Liver (tissue), 3 donors: ENCODE results near the gene MRPS9.

Experiments used
- GABPA ChIP-seq, 2 donors: IDR thresholded peaks in 1 of 2; conservative IDR thresholded peaks in 1 of 2; 2 replicates each; pipeline ENCODE4 v1.6.1; 2016; ENCODE audit warnings: antibody characterized with exemption in 2 of 2, mild to moderate bottlenecking in 1 of 2, moderate library complexity in 1 of 2
- HNF4A ChIP-seq, 2 donors: conservative IDR thresholded peaks; 2 replicates each; pipeline ENCODE4 v1.6.1; 2016; ENCODE audit warnings: antibody characterized with exemption in 2 of 2, mild to moderate bottlenecking in 2 of 2
- JUND ChIP-seq, 2 donors: IDR thresholded peaks; 2 replicates each; pipeline ENCODE4 v1.6.1; 2016; ENCODE audit warnings: antibody characterized with exemption in 2 of 2
- NR2F2 ChIP-seq: IDR thresholded peaks from 2 replicates; pipeline ENCODE4 v1.6.1; 2016; ENCODE audit warnings: antibody characterized with exemption
- RAD21 ChIP-seq, 2 donors: IDR thresholded peaks; 2 replicates each; pipeline ENCODE4 v1.6.1; 2016; ENCODE audit warnings: antibody characterized with exemption in 2 of 2, mild to moderate bottlenecking in 2 of 2
- RXRA ChIP-seq, 2 donors: IDR thresholded peaks; 2 replicates each; pipeline ENCODE4 v1.6.1; 2017 to 2018; ENCODE audit warnings: antibody characterized with exemption in 2 of 2, mild to moderate bottlenecking in 1 of 2
- SP1 ChIP-seq: IDR thresholded peaks from 2 replicates; pipeline ENCODE4 v1.6.1; 2018; ENCODE audit warnings: antibody characterized with exemption, mild to moderate bottlenecking
- TAF1 ChIP-seq: conservative IDR thresholded peaks from 2 replicates; pipeline ENCODE4 v1.6.1; 2016; ENCODE audit warnings: antibody characterized with exemption, mild to moderate bottlenecking
- YY1 ChIP-seq: IDR thresholded peaks from 2 replicates; pipeline ENCODE4 v1.6.1; 2016; ENCODE audit warnings: antibody characterized with exemption, mild to moderate bottlenecking
- TF ChIP-seq, protein P1 (sequence below): IDR thresholded peaks from 2 replicates; pipeline ENCODE4 v1.6.1; 2016; ENCODE audit warnings: antibody characterized with exemption
- TF ChIP-seq, protein P2 (sequence below): IDR thresholded peaks from 2 replicates; pipeline ENCODE4 v1.6.1; 2016; ENCODE audit warnings: antibody characterized with exemption, mild to moderate bottlenecking
- TF ChIP-seq, protein P3 (sequence below): fragments of 150-350 bp; IDR thresholded peaks from 2 replicates; pipeline ENCODE4 v1.5.1; 2017; ENCODE audit warnings: improper control_type of control experiment, low read depth, low read length; ENCODE audit not compliant: missing input control
- TF ChIP-seq, protein P4 (sequence below): IDR thresholded peaks from 2 replicates; pipeline ENCODE4 v1.6.1; 2016; ENCODE audit warnings: antibody characterized with exemption
- TF ChIP-seq, protein P5 (sequence below): IDR thresholded peaks from 2 replicates; pipeline ENCODE4 v1.6.1; 2016; ENCODE audit warnings: antibody characterized with exemption
- donor health status: healthy.
- donor health status: healthy.

DNA sequence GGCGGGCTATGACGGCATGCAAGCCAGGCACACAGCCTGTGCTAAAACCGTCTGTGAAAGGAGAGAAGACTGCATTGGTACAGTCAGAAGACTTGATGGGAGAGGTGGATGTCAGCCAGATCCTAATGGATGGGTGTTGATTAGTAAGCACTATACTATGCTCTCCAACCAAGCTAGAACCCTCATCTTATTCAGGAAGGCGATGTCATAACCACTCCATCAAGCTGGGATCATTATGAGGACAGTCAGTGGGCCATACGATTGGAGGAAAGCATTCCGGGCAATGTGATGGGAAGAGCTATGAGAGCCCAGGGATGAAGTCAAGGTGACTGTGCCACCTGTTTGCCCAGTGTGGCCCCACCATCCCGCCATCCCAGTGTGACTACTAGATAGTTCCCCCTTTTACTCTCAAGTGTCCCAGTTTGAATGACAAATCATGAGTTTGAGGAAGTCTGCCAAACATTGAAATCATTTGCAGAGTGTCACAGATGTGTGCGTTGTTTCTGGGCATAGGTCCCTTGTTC, 66.4 kb downstream of the MRPS9 start:
- TF ChIP-seq, protein P1, sequence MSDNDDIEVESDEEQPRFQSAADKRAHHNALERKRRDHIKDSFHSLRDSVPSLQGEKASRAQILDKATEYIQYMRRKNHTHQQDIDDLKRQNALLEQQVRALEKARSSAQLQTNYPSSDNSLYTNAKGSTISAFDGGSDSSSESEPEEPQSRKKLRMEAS = no peak
- TF ChIP-seq, protein P2, sequence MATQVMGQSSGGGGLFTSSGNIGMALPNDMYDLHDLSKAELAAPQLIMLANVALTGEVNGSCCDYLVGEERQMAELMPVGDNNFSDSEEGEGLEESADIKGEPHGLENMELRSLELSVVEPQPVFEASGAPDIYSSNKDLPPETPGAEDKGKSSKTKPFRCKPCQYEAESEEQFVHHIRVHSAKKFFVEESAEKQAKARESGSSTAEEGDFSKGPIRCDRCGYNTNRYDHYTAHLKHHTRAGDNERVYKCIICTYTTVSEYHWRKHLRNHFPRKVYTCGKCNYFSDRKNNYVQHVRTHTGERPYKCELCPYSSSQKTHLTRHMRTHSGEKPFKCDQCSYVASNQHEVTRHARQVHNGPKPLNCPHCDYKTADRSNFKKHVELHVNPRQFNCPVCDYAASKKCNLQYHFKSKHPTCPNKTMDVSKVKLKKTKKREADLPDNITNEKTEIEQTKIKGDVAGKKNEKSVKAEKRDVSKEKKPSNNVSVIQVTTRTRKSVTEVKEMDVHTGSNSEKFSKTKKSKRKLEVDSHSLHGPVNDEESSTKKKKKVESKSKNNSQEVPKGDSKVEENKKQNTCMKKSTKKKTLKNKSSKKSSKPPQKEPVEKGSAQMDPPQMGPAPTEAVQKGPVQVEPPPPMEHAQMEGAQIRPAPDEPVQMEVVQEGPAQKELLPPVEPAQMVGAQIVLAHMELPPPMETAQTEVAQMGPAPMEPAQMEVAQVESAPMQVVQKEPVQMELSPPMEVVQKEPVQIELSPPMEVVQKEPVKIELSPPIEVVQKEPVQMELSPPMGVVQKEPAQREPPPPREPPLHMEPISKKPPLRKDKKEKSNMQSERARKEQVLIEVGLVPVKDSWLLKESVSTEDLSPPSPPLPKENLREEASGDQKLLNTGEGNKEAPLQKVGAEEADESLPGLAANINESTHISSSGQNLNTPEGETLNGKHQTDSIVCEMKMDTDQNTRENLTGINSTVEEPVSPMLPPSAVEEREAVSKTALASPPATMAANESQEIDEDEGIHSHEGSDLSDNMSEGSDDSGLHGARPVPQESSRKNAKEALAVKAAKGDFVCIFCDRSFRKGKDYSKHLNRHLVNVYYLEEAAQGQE = no peak
- TF ChIP-seq, protein P3, sequence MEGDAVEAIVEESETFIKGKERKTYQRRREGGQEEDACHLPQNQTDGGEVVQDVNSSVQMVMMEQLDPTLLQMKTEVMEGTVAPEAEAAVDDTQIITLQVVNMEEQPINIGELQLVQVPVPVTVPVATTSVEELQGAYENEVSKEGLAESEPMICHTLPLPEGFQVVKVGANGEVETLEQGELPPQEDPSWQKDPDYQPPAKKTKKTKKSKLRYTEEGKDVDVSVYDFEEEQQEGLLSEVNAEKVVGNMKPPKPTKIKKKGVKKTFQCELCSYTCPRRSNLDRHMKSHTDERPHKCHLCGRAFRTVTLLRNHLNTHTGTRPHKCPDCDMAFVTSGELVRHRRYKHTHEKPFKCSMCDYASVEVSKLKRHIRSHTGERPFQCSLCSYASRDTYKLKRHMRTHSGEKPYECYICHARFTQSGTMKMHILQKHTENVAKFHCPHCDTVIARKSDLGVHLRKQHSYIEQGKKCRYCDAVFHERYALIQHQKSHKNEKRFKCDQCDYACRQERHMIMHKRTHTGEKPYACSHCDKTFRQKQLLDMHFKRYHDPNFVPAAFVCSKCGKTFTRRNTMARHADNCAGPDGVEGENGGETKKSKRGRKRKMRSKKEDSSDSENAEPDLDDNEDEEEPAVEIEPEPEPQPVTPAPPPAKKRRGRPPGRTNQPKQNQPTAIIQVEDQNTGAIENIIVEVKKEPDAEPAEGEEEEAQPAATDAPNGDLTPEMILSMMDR = no peak
- no peak for TF ChIP-seq HNF4A (conservative IDR thresholded peaks at IDR 0.05)
- TF ChIP-seq YY1 = no peak
- TF ChIP-seq, protein P4, sequence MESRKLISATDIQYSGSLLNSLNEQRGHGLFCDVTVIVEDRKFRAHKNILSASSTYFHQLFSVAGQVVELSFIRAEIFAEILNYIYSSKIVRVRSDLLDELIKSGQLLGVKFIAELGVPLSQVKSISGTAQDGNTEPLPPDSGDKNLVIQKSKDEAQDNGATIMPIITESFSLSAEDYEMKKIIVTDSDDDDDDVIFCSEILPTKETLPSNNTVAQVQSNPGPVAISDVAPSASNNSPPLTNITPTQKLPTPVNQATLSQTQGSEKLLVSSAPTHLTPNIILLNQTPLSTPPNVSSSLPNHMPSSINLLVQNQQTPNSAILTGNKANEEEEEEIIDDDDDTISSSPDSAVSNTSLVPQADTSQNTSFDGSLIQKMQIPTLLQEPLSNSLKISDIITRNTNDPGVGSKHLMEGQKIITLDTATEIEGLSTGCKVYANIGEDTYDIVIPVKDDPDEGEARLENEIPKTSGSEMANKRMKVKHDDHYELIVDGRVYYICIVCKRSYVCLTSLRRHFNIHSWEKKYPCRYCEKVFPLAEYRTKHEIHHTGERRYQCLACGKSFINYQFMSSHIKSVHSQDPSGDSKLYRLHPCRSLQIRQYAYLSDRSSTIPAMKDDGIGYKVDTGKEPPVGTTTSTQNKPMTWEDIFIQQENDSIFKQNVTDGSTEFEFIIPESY = no peak
- no peak for TF ChIP-seq GABPA (IDR thresholded peaks at IDR 0.05 in 1 of 2, conservative IDR thresholded peaks at IDR 0.05 in 1 of 2)
- no peak for TF ChIP-seq RAD21 (IDR thresholded peaks at IDR 0.05)
- TF ChIP-seq, protein P5, sequence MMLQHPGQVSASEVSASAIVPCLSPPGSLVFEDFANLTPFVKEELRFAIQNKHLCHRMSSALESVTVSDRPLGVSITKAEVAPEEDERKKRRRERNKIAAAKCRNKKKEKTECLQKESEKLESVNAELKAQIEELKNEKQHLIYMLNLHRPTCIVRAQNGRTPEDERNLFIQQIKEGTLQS = no peak
- no peak for TF ChIP-seq SP1
- no peak for TF ChIP-seq NR2F2
- no peak for TF ChIP-seq TAF1
- TF ChIP-seq RXRA (IDR thresholded peaks at IDR 0.05) = no peak
- TF ChIP-seq JUND (IDR thresholded peaks at IDR 0.05) = no peak
